Inflammatory macrophage (primary cell): ENCODE measurements around the gene CEP63.

Experiments
- DNase-seq, 2 donors: peaks; one replicate each; pipeline ENCODE4 v3.0.0-alpha.2; 2020 to 2022

The CEP63 gene

DNA sequence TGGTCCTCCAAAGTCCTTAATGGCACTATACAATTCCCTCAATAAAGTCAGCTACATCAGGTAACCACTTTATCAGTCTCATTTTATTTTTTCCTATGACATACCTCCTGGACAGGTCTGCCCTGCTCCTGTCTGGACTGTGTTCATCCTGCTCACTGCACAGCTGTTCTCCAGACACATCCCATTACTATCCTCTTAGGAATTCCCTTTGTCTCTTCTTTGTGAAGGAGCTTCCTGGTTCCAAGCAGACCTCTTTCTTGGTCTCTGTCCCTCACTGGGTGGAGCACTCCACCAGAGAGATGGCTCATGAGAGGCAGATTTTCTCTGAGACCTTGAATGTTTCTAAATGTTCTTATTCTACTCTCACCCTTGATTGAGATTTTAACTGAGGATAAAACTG, 104.9 kb downstream of the CEP63 start:
- DNase-seq: no peak

DNA sequence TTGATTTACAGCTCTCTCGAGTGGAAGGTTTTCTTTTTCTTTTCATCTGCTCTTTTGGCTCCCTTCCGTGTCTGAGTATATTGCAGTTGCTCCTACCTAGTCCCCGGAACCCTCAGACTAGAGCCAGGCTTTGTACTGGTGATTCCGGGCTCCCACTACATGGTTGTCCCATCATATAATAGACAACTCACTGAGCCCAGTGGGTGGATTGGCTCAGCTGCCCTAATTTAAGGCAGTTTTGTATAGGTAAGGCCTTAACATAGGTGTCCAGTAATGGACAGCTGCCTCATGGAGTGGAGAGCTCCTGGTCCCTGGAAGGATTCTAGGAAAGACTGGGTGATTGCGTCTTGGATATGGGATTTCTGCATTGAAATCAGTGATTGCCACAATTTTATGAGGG, 106.9 kb downstream of the CEP63 start:
- no peak for DNase-seq

DNA sequence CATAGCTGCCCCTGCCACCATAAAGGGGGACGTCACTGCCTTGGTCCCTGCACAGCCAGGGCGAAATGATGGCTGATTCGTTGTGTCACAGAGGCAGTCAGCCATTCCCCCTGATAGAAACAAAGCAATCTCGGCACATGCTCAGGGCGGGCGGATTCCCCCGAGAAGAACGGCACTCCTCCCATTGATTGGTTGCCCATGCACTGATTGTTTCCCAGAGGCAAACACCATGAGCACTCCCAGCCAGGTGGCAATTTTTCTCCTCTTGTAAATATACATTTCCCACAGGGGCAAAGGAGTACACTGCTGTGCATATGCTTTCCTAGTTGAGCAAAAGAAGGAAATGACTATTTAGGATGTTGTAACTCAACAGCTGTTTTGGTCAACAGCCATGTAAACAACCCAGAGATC, 108.5 kb downstream of the CEP63 start:
- peak; percentile 45 to 50 for DNase-seq

DNA sequence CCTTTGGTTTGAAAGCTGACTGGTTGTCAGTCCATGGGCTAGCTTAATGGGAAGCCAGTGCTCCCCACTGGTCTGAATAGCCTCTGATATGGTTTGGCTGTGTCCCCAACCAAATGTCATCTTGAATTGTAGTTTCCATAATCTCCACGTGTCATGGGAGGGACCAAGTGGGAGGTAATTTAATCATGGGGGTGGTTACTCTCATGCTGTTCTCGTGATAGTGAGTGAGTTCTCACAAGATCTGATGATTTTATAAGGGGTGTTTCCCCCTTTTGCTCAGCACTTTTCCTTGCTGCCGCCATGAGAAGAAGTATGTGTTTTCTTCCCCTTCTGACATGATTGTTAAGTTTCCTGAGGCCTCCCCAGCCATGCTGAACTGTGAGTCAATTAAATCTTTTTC, 109.1 kb downstream of the CEP63 start:
- peak; percentile 53 to 69 for DNase-seq

DNA sequence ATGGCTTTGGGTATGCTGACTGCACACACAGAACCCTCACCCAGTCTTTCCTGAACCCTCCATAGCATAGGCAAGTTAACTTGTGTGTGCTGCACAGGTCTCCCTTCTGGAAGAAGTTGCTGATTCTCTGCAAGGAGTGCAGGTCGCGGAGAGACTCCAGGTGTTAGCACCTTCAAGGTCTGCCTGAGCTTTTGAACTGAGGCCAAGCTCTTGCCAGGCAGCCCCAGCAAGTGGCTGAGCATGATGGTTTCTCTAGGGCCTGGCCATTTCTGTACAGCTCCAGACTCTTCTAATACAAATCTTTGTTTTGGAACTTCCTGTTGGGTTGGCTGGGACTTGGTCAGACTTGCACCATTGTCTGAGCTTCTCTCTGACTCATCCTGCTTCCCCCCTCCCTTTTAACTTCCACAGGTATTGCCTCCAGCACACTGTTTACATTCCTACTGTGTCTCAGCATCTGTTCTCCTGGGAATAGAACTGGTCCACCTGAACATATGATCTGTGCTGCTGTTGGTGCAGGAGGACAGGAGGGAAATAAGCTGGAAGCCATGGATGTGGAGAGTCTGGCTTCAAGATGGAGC, 111.6 kb downstream of the CEP63 start:
- no peak for DNase-seq

DNA sequence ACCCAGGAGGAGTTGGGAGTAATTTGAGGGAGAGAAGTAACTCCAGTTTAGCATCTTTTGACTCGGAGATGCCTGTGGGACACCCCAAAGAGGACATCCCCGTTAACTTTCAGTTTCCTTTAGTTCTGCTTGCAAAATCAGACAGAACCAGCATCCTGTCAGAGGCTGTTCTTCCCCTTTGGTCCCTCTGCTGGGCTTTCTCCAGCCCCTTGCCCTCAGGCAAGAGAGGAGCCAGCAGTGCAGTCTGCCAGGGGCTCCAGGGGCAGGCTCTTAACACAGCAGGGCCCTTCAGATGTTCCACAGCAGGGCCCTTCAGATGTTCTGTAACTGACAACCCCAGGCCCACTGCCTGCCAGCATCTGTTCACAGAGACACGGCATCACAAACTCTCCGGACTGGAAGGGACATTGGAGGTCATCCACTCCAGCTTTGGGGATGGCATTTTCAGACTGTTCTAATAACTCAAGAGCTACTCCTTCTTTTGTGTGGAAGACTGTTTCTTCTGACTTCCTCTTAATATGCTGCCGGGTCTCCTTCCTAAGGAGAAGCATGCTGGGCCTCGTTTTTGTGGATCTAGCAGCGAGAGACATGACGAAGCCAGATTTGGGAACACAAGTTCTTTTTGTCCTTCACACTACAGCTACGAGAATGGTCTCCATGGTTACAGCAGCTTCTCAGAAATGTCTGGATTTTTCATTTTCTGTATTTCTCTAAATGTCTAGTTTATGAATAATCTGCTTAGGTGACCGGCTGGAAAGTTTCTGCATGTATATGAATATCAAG, 113.1 kb downstream of the CEP63 start:
- DNase-seq: peak in 1 of 2 donors; percentile 31

DNA sequence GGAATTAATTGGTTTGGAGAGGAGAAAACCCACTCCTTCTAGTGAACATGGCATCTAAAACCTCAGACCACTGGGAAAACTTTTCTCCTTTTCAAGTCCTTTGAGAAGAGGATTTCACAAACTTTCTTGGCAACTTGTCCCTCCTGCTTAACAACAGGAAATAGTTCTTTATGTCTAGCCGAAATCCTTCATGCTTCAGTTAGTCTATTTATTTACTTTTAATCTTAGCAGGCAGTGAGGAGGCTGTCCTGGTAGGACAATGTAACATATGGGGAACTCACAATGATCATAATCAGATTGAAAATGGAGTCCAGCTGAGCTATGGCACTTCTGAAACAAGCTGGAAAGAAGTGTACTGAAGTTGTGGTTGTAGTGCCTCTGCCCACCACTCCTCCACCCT, 114.3 kb downstream of the CEP63 start:
- no peak for DNase-seq

DNA sequence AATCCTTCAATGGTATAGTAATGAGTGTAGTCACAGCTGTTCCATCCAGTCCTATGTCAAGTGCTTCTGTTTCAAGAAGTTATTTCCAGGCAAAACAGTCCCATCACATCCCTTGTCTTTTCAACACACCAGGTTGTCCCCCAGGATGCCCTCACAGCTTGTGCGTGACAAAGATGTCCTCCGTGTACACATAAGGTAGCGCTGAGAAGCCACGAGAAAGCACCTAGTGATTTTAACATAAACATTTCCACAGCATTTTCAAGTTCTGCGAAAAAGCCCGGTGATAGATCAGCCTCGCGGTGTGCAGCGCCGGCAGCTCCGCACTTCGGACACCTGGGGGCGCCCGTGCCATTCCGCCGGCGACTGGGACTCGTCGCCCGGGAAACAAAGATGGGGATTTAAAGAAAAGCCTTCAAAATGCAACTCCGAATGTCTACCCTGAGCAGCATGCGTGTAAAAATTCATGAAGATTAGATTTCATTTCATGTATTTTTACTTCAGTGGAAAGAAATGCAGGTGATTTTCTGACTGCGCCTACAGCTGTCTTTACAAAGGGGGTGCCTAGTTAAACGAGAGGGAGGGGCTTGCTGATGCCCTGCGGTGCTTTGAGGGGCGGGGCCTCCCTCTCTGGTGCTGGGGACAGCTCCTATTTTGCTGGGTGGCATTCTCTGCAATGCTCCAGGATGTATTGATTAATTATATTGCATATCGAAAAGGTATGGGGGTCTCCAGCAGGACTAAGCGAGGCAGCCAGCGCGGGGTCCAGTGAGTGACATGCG, 115.0 kb downstream of the CEP63 start:
- peak; percentile 61 to 72 for DNase-seq

DNA sequence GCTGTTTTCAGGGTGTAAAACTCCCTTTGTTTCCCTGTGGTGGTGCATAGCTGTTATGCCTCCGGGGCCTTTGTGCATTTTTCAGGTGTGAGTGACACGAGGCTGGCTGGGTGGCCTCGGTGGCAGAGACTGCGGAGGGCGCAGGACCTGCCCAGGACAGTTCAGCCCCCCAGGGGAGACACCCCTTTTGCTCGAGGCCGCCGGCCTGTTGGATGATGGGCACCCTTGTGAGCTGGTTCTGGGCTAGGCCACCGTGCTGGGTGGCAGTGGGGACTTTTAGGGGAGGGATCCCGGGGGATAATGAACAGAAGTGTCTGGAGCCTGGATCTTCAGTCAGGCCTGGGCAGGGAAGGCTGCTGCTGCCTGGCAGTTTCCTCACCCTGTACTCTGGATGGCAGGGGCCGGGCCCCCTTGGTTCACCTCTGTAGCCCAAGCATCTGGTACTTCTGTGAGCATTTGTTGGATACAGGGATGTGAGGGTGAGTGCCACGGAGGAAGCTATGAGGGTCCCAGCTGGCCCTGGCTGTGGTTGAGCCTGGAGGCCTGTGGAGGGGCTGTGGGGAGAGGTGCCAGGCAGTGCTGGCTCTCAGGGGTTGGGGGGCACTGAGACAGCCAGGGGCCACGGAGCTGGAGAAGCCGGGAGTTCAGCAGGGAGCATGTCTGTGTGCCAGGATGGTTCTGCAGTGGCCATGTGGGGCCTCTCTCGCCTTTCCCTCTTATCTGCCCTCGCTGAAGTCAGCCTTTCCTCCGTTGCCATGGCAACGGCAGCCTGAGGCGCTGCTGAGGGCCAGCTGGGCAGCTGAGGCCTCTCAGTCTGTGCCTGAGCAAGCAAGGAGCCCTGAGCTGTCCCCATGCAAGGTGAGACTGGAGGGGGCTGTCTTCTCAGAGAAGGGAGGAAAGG, 115.9 kb downstream of the CEP63 start:
- DNase-seq: no peak

GRCh38 chr3:134602440-134602814, 116.6 kb downstream of the CEP63 start:
- no peak for DNase-seq

- no peak for DNase-seq
Measured at GRCh38 chr3:134603480-134603879, 117.6 kb downstream of the CEP63 start.

GRCh38 chr3:134603956-134604355, 118.1 kb downstream of the CEP63 start:
- DNase-seq: no peak

DNA sequence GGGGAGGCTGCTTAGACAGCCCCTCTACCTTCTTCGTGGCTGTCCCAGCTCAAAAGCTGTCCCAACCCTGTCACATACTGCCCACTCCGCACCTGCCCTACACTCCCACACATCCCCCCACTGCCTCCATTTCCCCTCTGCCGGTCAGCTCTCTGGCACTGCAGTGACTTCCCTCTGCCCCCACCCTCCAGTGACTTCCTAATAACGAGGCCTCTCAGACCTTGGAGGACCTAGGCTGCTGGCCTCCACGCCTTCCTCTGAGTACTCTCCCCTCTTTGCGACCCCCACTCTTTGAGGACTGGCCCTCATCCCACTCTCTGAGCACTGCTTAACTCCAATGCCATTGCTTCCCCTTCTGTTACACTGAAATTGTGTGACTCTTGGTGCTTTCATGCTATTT, 119.7 kb downstream of the CEP63 start:
- DNase-seq: peak in 1 of 2 donors; percentile 31

DNA sequence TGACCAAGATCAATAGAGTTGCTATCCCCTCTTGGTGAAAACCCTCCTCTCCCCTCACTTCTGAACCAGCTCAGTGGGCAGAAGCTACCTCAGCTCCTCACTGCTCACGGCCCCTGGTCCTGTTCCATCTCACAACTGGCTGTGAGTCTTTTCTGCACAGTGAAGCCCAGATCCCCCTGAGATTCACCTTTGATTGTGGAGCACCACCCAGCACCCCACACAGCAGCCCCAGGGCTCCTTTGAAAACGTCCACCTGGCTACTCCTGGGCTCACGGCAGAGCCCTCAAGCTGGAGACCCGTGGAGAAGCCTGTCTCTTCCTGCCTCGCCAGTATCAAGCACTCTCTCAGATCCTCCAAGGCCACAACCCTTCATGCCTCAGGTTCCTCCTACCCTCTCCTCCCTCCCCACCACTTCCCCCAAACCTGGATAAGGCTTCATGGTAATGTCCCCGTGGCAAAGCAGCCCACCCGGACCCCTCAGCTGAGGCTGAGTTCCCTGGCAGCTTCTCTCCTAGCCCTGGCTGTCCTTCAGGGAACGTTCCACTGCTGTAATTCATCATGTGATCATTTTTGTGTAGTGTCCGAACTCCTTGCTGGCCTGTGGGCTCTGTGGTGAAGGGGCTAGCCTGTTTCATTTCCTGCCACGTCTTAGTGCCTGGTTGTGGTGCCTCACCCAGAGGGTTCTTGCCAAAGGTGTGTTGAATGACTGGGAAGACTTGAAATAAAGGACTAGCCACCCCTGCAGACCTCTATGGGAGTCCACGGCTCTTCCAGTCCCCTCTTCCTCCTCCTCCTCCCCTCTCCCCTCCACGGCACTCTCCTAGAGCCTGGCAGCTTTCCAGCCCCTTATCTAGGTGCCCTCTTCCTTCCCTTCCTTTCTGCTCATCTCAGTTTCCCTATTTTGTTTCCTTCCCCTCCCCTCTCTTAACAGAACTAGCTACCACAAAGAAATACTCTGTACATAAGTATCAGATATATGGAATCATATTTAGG, 120.5 kb downstream of the CEP63 start:
- no peak for DNase-seq

GRCh38 chr3:134607054-134608022, 121.5 kb downstream of the CEP63 start:
- no peak for DNase-seq

DNA sequence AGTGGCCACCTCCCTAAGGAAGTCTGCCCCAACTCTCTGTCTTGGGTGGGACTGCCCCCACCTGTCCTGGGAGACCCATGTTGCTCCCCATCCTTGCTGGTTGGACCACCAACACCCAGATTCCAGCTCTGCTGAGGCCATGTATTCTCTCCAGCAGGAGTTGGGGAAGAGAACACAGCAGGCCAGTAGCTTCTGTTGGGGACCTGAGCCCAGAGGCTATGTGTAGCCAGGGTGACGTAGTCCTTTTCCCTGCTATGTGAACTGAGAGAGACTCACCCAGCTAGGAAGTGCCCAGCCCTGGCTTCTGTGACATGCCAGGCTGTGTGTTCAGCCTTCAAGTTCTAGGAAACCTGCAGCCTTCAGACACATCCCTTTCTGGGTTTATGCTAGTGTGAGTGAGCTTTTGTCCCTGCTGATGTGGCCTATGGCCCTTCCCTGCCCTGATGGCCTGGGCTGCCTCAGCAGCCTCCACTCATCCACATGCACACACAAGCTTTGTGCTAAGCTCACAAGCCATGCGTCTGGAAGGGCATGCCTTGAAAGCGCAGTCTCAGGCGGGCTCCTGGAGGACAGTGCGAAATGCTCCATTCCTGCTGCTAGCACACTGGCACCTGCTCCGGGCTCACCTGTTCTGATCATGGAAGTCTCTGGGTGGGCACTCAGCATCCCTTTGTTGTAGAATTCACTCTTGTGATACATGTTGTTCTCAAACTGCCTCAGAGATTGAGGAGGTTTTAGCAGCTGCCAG, 122.3 kb downstream of the CEP63 start:
- no peak for DNase-seq

DNA sequence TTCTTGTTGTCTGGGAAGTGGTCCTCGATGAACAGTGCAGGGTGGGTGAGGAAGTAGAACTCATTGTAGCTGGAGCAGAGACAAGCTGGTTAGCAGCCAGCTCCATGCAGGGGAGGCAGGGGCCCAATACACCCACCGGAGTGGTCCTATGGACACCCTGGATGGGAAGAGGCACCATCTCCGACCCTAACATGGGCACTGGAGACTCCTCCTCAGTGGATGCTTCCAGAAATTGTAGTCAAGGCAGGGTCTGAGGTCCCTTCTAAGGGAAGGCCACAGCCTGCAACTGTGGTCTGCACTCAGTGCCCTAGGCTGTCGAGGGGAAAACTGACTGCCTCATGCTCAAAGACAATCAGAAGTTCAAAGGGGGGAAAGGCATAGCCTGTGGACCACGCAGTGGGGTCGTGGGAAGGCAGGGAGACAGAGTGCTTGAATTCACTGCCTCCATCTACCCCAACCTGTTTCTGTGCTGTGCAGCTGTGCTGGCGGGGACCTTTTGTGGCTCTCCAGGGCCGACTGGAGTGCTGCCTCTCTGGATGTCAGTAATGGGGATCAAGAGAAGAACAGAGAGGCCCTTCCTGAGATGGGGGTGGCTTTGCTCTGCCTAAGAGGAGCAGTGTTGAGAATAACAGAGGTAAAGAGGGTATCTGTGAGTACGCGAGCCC, 123.0 kb downstream of the CEP63 start:
- DNase-seq: no peak

DNA sequence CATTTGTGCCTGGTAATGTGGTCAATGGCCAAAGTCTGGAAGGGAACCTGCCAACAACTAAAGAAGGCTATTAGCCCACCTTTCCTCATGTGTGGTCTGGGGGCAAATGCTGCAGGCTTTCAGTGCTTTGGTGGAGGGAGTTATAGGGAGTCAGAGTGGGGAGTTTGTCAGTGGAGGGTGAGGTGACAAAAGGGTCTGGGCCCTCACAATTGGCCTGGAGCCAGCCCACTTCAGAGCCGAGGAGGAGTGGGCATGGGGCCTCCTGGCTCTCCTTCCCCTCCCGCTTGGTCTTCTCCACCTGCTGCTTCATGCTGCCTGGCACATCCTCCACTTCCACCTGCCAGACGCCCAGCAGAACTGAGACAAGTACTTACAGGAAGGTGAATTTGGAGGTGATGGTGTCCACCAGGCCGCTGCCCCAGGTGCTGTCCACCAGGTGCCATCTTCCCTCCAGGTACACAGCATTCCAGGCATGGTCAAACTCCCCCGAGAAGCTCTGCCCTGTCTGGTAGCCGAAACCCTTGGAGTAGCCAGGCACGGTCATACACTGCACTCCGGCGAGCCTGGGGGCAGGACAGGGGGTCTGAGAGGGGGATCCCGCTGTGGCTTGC, 124.1 kb downstream of the CEP63 start:
- no peak for DNase-seq
